Measurements from ENCODE around the gene TADA3.

- TF ChIP-seq CTCF (IDR thresholded peaks at IDR 0.05) (no peak), POLR2A (IDR thresholded peaks at IDR 0.05) (no peak)
Observed at GRCh38 chr3:9757427-9757826, 34.8 kb downstream of the TADA3 start.
